ENCODE data around the gene ARMC8. TPM values are rescaled to one million over a fixed set of nuclear protein-coding genes. Genes with fewer than 3 reads are reported as not detected.
A peak's percentile ranks its signal among the peaks of the same experiment; 100 is the strongest.

The ARMC8 gene
- total RNA-seq, 2 donors from 2014 or later = 29.8 to 103 TPM

- peaks cover 0 to 19% of the 10 kb centered on the region in 2 donors for H3K36me3 ChIP-seq (replicated peaks in 1 of 2; ENCODE audit: insufficient read depth in 1 of 2, low read depth in 2 of 2)
- TF ChIP-seq CTCF (IDR thresholded peaks at IDR 0.05) (no peak), POLR2A (IDR thresholded peaks at IDR 0.05) (no peak)
- peak overlapping the region in 1 of 4 donors; percentile 34 for H3K27ac ChIP-seq
- H3K4me3 ChIP-seq = no peak overlapping the region
- intact Hi-C loops (cut with DNase I) = no loop called here
- no peak for DNase-seq
- WGBS, 2 donors = 69 to 77% methylated on average over 2 of the region's 2 CpGs
- ATAC-seq = no peak
- H3K4me1 ChIP-seq = no peaks in the 10 kb centered on the region
- H3K27me3 ChIP-seq = no peaks in the 10 kb centered on the region
- H3K9me3 ChIP-seq = no peaks in the 10 kb centered on the region
Observed at GRCh38 chr3:138222131-138222941, 35.2 kb downstream of the ARMC8 start.

GRCh38 chr3:138222942-138223287 is 35.8 kb downstream of the ARMC8 start:
- ATAC-seq = no peak
- no peaks in the 10 kb centered on the region for H3K27me3 ChIP-seq
- 76 to 84% methylated on average over 2 of the region's 2 CpGs for WGBS, 2 donors
- DNase-seq = no peak
- H3K4me3 ChIP-seq = no peak overlapping the region
- H3K27ac ChIP-seq = no peak overlapping the region
- H3K9me3 ChIP-seq = no peaks in the 10 kb centered on the region
- no peaks in the 10 kb centered on the region for H3K4me1 ChIP-seq
- H3K36me3 ChIP-seq (replicated peaks in 1 of 2; ENCODE audit: insufficient read depth in 1 of 2, low read depth in 2 of 2) = peaks cover 0 to 21% of the 10 kb centered on the region in 2 donors
- TF ChIP-seq CTCF (IDR thresholded peaks at IDR 0.05) (no peak), POLR2A (IDR thresholded peaks at IDR 0.05) (no peak)
- intact Hi-C loops (cut with DNase I) = no loop called here

GRCh38 chr3:138227650-138228049 is 40.5 kb downstream of the ARMC8 start:
- H3K9me3 ChIP-seq = no peaks in the 10 kb centered on the region
- H3K27me3 ChIP-seq = no peaks in the 10 kb centered on the region
- H3K27ac ChIP-seq = no peak overlapping the region
- peaks cover 0 to 31% of the 10 kb centered on the region in 2 donors for H3K36me3 ChIP-seq (replicated peaks in 1 of 2; ENCODE audit: insufficient read depth in 1 of 2, low read depth in 2 of 2)
- DNase-seq (no peak), ATAC-seq (no peak)
- TF ChIP-seq POLR2A (IDR thresholded peaks at IDR 0.05) = no peak
- no peak for TF ChIP-seq CTCF (IDR thresholded peaks at IDR 0.05)
- H3K4me1 ChIP-seq = no peaks in the 10 kb centered on the region
- no peak overlapping the region for H3K4me3 ChIP-seq
- intact Hi-C loops (cut with DNase I) = no loop called here
- WGBS, 2 donors = 90 to 95% methylated on average over 1 of the region's 1 CpG

GRCh38 chr3:138230525-138230924 is 43.4 kb downstream of the ARMC8 start:
- DNase-seq (no peak), ATAC-seq (no peak)
- 86 to 91% methylated on average over 2 of the region's 2 CpGs for WGBS, 2 donors
- intact Hi-C loops (cut with DNase I) = no loop called here
- Histone ChIP-seq H3K9me3 (no peaks in the 10 kb centered on the region), H3K4me3 (no peak overlapping the region), H3K36me3 (replicated peaks in 1 of 2; ENCODE audit: insufficient read depth in 1 of 2, low read depth in 2 of 2) (peaks cover 0 to 20% of the 10 kb centered on the region in 2 donors), H3K27ac (no peak overlapping the region), H3K4me1 (no peaks in the 10 kb centered on the region), H3K27me3 (no peaks in the 10 kb centered on the region)
- no peak for TF ChIP-seq POLR2A (IDR thresholded peaks at IDR 0.05)
- TF ChIP-seq CTCF (IDR thresholded peaks at IDR 0.05) = no peak

All from body of pancreas (tissue), 4 donors.